EL (cell line): ENCODE measurements around the gene UBASH3B.
A peak's percentile ranks its signal among the peaks of the same experiment; 100 is the strongest.

ENCODE experiments used
- DNase-seq: peaks from one replicate; pipeline ENCODE4 v3.0.0-alpha.2; 2016

UBASH3B gene

DNA sequence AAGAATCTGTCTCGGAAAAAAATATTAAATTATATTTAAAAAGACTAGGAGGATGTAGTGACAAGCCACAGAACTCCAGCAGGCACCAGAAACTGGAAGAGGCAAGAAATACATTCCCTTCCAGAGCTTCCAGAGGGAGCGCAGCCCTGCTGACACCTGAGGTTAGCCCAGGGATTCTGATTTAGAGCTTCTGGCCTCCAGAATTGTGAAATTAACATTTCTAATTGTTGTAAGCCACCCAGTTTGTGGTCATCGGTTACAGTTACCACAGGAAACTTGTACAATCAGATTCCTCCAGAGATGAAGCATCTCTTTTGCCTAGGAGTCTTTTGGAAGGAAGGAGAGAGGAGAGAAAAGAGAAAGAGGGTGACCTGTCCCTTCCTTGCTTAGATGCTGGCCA lies 6.4 kb upstream of the UBASH3B start:
- no peak for DNase-seq

DNA sequence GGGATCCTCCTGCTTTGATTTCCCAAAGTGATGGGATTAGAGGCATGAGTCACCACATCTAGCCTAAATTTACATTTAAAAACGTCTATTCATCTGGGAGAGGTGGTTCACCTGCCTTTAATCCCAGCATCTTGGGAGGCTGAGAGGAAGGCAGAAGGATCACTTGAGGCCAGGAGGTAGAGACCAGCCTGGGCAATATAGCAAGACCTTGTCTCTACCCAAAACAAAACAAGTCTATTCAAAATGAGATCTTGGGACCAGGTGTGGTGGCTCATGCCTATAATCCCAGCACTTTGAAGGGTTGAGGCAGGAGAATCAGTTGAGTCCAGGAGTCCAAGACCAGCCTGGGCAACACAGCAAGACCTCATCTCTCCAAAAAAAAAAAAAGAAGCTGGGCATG lies 4.9 kb upstream of the UBASH3B start:
- DNase-seq = no peak

DNA sequence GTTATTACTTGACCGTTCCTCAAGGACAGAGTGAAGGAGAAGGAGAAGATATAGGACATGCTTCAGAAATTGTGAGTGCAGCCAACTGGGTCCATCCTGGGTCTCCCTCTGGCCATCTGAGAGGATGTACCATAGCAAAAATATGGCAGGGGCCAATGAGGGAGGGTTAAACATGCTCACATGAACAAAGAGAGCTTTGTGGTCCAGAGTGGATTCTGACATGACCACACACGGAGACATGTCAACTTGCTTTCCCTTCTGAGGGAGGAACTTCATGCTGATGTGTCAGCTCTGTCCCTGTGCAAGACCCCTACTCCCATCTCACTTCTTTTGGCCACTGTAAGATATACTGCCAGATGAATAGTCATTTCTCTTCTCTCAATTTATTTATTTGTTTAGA lies 3.0 kb upstream of the UBASH3B start:
- DNase-seq = no peak

DNA sequence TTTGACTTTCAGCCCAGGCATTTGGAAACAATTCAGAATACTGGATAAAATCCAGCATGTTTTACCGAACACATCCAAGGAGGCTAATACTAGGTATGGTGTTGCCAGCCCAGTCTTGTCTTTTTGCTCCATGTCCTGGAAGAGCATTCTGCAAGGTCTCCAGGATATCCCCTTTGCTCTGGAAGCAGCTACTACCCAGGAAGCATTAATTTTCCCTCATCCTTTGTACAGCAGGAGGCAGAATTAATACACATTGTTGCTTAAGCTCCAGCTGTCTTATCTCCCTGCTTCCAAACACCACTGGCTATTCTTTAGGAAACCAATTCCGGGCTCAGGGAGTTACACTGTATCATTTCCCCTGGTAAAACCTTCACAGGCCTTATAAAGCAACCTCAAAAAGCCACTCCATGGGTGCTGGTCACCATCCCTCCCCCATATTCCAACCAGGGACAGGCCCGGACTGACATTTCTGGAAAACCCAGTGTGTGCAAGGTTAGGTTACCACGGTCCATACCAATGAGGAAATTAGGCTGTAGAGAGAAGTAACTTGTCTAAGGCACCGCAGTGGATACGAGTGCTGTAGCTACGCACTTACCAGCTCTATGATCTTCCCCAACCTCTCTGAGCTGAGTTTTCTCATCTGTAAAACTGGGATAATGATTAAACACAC lies 1.5 kb upstream of the UBASH3B start:
- DNase-seq = no peak

- DNase-seq = peak; percentile 62
Observed at GRCh38 chr11:122656073-122656630, 630 bp downstream of the UBASH3B start.

GRCh38 chr11:122656631-122657101 lies 1.1 kb downstream of the UBASH3B start:
- DNase-seq = peak; percentile 77

DNA sequence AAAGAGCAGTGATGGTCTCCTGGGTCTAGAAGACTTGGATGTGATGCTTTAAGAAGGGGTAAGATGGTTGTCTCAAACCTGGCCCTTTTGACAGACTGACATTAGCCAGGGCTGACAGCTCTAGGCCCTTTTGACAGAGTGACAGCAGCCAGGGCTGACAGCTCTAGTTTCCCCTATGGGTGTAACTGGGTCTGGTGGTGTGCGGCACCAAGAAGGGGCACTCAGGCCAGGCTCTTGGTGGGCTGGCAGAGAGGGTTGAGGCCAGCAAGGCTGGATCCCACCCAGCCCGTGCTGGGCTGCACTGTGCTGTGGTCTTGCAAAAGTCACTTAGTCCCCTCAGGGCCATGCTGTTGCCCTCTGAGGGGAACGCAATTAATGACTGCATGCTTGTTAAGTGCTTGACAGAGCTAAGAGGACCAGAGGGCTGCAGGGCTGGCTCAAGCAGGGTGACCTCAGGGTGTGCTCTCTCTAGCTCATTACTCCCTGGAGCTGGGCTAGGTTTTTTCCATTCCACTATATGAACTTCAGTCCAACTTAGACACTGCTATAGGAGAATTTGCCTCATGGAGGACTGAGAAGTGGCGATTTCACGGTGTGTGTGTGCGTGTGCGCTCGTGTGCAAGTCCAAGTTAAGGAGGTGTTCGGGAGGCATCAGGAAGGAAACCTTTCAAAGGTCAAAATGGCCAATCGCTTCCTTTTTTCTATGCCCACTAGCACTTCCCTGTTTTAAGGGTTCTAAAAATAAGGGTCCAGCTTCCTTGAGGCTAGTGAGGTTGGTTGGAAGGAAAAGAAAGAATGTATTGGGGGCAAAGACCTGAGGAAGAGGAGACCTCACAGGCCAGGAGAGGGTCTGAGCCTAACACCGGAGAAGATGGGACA lies 4.4 kb downstream of the UBASH3B start:
- DNase-seq = peak; percentile 20

GRCh38 chr11:122661182-122661945 lies 5.8 kb downstream of the UBASH3B start:
- DNase-seq = peak; percentile 94

GRCh38 chr11:122663056-122663740 lies 7.7 kb downstream of the UBASH3B start:
- no peak for DNase-seq

GRCh38 chr11:122663764-122664163 lies 8.2 kb downstream of the UBASH3B start:
- peak; percentile 40 for DNase-seq

DNA sequence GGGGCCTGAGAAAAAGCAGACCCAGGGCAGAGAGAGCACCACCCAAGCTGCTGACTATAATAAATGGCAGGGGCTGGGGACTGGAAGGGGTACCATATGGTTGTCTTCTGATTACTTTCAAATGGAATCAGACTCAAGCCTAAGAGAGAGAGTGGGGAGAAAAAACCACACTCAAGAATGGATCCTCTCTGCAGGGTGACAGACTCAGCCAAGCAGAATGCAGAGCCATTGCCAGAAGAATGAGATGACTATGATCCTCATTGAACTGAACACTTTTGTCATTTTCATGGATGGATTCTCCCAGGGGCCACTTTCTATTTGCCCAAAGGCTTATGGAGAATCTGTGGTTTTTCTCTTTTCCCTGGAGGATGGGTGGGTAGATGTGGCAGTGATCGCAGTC lies 8.7 kb downstream of the UBASH3B start:
- peak; percentile 51 for DNase-seq

- no peak for DNase-seq
Observed at GRCh38 chr11:122665861-122666260, 10.3 kb downstream of the UBASH3B start.

GRCh38 chr11:122666743-122667142 lies 11.2 kb downstream of the UBASH3B start:
- DNase-seq = no peak

DNA sequence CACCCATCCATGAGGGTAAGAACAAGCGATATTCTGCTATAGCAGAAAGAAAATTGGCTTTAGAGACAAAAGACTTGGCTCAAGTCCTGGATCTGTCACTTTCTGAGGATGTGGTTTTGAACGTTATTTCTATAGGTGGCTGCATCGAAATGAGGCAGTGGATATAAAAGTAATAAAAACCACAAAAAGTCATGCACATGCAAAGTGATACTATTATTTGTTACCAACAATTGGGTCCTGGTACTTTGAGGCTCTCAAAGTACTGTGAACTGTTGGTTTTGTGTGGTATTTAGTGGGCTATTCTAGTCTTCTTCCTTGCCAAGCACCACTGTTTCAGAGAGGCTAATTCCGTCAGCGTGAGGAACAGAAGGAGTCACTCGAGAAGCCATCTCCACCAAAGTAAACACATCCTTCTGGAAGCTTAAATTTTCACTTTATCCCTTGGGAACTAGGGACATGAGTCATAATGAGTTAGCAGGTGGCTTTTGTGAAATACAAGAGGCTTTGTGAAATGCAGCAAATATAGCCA lies 13.1 kb downstream of the UBASH3B start:
- DNase-seq = peak; percentile 79

- DNase-seq = no peak
Observed at GRCh38 chr11:122670131-122670530, 14.6 kb downstream of the UBASH3B start.

GRCh38 chr11:122671400-122671891 lies 15.9 kb downstream of the UBASH3B start:
- DNase-seq = peak; percentile 44

GRCh38 chr11:122672892-122673291 lies 17.4 kb downstream of the UBASH3B start:
- DNase-seq = no peak

DNA sequence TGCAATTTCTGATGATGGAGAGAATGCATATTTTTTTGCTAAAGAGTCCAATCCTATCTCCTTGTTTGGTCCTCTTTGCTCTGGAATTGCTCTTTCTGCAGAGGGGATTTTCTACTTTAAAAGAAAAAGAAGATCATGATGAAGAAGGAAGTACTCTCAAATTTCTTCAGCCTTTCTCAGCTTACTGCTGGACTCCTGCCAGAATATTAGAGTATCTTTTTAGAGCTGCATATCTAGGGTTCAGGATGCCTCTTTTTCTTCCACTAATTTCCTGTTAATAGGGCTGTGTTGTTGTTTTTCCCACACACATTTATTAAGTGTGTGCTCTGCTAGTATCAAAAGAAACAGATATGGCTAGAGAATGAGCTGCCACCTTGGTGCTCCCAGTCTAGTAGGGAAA lies 18.2 kb downstream of the UBASH3B start:
- peak; percentile 41 for DNase-seq

DNA sequence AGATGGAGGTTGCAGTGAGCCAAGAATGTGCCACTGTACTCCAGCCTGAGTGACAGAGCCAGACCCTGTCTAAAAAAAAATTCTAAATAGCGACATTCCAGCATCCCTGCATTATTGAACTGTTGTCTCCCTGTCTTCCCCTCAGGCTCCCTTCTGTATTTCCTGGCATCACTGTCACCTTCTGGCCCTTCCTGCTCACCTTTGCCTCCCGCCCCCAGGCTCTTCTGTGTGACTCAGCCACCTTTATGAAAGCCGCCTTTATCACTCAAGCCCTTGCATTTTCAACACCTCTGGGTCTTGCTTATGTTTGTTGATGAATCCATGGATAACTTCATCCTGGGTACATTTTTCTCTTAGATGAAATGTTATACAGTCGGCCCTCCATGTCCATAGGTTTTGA lies 21.1 kb downstream of the UBASH3B start:
- DNase-seq = no peak

DNA sequence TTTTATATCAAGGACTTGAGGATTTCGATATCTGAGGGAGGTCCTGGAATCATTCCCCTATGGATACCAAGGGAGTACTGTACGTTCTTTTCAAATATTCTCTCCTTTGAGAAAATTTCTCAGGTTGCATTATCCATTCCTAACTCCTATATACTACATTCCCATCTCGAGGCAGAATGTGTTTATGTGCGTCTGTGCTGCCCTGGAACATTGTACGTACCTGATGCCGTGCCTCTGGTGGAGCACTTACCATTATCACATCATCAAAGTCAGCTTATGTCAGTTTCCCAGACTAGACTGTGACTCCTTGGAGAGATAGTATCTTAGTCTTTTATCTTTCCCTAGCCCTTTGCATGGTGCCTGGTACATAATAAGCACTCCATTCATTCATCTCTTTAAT lies 21.7 kb downstream of the UBASH3B start:
- no peak for DNase-seq

- no peak for DNase-seq
Observed at GRCh38 chr11:122678406-122678805, 22.9 kb downstream of the UBASH3B start.

DNA sequence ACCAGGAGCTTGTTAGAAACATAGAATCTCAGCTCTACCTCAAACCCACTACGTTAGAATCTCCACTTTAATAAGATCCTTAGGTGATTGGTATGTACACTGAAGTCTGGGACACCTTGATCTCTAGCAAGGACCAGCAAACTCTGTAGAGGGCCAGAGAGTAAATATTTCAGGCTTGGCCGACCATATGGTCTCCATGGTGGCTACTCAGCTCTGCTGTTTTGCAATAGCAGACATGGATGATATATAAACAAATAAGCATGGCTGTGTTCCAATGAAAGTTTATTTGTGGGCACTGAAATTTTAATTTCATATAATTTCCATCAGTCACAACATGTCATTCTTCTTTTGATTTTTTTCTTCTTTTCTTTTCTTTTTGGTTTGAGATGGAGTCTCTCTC lies 23.9 kb downstream of the UBASH3B start:
- DNase-seq = no peak
